ENCODE results near the gene ACSS3. TPM values are rescaled to one million over a fixed set of nuclear protein-coding genes. Genes with fewer than 3 reads are reported as not detected.

The ACSS3 gene
- total RNA-seq, 1 experiment from 2014 or later, result 19.3 TPM

DNA sequence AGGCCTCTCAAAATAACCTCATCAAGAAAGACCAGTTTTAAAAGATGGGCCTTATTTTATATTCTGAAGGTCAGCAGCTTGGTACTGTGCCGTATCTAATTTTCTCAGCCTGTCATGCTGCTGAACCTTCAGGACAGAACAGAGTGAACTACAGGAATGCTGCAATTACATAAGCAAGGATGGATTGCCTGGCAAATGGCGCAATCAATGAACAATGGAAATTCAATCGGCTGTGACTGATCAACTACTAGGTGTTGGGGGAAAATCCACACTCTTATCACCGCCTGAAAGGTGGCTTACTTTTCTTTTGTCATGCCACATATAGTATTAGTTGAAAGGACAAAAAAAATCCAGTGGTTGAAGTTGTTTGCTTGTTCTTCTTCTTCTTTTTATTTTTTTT lies 8.5 kb downstream of the ACSS3 start:
- no peak for DNase-seq
- Histone ChIP-seq H2BK20ac (ENCODE audit: low read depth, low read length, poor library complexity, severe bottlenecking) (no peak overlapping the region), H2BK12ac (ENCODE audit: insufficient read length, low read depth, low read length) (no peak overlapping the region), H2BK5ac (ENCODE audit: insufficient read length, low read length) (no peak overlapping the region), H3K14ac (ENCODE audit: insufficient read depth, low read length) (no peak overlapping the region), H4K5ac (ENCODE audit: insufficient read length, low read depth, low read length) (no peak overlapping the region), H3K4ac (ENCODE audit: low read depth, low read length) (no peak overlapping the region), H2AK5ac (ENCODE audit: insufficient read length, low read length) (no peak overlapping the region), H3K4me1 (ENCODE audit: insufficient read depth, low read length) (peaks cover 2% of the 10 kb centered on the region; the same call in 1 of the 2 replicates), H4K20me1 (ENCODE audit: control insufficient read depth, insufficient read depth, insufficient read length) (no peaks in the 10 kb centered on the region), H3K9me3 (ENCODE audit: control insufficient read depth, low read depth, low read length) (no peaks in the 10 kb centered on the region), H3K27me3 (ENCODE audit: insufficient read depth, low read length) (no peaks in the 10 kb centered on the region), H3K18ac (ENCODE audit: insufficient read length, low read depth, low read length) (no peak overlapping the region), H3K9ac (ENCODE audit: extremely low read depth, insufficient read length, low read length) (no peak overlapping the region), H3K23ac (ENCODE audit: insufficient read length, low read depth, low read length) (no peak overlapping the region), H3K79me2 (ENCODE audit: insufficient read depth, low read length) (no peaks in the 10 kb centered on the region), H3K23me2 (ENCODE audit: insufficient read length, low read depth, low read length, poor library complexity, severe bottlenecking) (no peaks in the 10 kb centered on the region), H3K4me2 (ENCODE audit: insufficient read depth, insufficient read length, low read length) (no peak overlapping the region), H2BK15ac (ENCODE audit: low read depth, low read length) (no peak overlapping the region), H2AFZ (ENCODE audit: low read length) (no peak overlapping the region), H4K8ac (replicated peaks; ENCODE audit: insufficient read length, low read depth, low read length) (no peak overlapping the region), H3T11ph (ENCODE audit: low read length) (no peak overlapping the region), H2BK120ac (ENCODE audit: low read depth, low read length, poor library complexity, severe bottlenecking) (no peak overlapping the region), H3K79me1 (ENCODE audit: insufficient read depth, low read depth, low read length, poor library complexity, severe bottlenecking) (no peaks in the 10 kb centered on the region), H3K56ac (ENCODE audit: insufficient read length, low read depth, low read length) (no peak overlapping the region), H3K27ac (ENCODE audit: insufficient read length, low read depth, low read length) (no peak overlapping the region), H4K91ac (ENCODE audit: insufficient read length, low read depth, low read length) (no peak overlapping the region)
- no peak overlapping the region for H3K4me3 Mint-ChIP-seq
- no peak overlapping the region; a peak in 2 of 7 replicates for H3K27ac Mint-ChIP-seq
- no peaks in the 10 kb centered on the region for H3K9me3 Mint-ChIP-seq
- H3K27me3 Mint-ChIP-seq (ENCODE audit: low read depth), result no peaks in the 10 kb centered on the region
- H3K4me1 Mint-ChIP-seq, result peaks cover 62 to 66% of the 10 kb centered on the region in 2 experiments
- WGBS (ENCODE audit: extremely low coverage, insufficient read length, low lambda C conversion rate), result no CpG with 5 or more reads among the region's 4 CpGs
- TF ChIP-seq, protein P1, sequence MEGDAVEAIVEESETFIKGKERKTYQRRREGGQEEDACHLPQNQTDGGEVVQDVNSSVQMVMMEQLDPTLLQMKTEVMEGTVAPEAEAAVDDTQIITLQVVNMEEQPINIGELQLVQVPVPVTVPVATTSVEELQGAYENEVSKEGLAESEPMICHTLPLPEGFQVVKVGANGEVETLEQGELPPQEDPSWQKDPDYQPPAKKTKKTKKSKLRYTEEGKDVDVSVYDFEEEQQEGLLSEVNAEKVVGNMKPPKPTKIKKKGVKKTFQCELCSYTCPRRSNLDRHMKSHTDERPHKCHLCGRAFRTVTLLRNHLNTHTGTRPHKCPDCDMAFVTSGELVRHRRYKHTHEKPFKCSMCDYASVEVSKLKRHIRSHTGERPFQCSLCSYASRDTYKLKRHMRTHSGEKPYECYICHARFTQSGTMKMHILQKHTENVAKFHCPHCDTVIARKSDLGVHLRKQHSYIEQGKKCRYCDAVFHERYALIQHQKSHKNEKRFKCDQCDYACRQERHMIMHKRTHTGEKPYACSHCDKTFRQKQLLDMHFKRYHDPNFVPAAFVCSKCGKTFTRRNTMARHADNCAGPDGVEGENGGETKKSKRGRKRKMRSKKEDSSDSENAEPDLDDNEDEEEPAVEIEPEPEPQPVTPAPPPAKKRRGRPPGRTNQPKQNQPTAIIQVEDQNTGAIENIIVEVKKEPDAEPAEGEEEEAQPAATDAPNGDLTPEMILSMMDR (conservative IDR thresholded peaks at IDR 0.05), result no peak
- H3K36me3 Mint-ChIP-seq (ENCODE audit: insufficient read depth in 1 of 3, low read depth in 3 of 3), result no peaks in the 10 kb centered on the region

Measured in H9 (cell line).